Hepatocyte (in vitro differentiated cells): ENCODE results near the gene CA12.

Experiments
- CTCF ChIP-seq: fragments of 200-600 bp; sonication (generic); IDR thresholded peaks from 2 replicates; pipeline ENCODE4 v1.5.1; 2016; ENCODE audit warnings: antibody characterized with exemption, mild to moderate bottlenecking; ENCODE audit not compliant: poor library complexity
- EZH2 ChIP-seq: fragments of 200-600 bp; sonication (generic); IDR thresholded peaks from 2 replicates; pipeline ENCODE4 v1.6.1; 2016; ENCODE audit warnings: antibody characterized with exemption, mild to moderate bottlenecking, borderline replicate concordance

DNA sequence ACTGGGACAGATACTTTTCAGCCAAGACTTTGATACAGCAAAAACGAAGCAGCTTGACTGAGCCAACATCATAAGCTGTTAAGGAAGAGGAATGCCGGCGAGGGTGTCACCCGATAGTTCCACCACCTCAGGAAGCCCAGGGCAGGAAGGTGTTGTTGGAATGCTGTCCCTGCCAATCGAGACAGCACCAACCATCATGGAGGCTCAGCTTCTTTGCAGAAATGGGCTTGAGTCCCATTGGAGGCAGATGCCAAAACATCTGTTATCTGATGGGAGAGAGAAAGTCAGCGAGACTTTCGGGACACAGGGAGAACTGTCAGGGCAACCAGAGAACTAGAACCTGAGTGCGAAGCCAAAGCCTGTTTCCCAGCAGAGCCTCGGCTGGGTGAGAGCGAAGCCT is 50.7 kb downstream of the CA12 start:
- TF ChIP-seq EZH2 = no peak
- TF ChIP-seq CTCF = no peak
